IMR-90 (cell line): ENCODE data around the gene USP51.

Experiments used
- BHLHE40 ChIP-seq: fragments of 150-350 bp; IDR thresholded peaks from 2 replicates; pipeline ENCODE4 v1.6.1; 2016; ENCODE audit warnings: mild to moderate bottlenecking, low read depth, low read length
- CEBPB ChIP-seq: IDR thresholded peaks from 2 replicates; pipeline ENCODE4 v1.6.1; 2012; ENCODE audit warnings: low read depth, low read length, improper control_type of control experiment
- CHD1 ChIP-seq: IDR thresholded peaks from 2 replicates; pipeline ENCODE4 v1.6.1; 2012; ENCODE audit warnings: low read depth, low read length, improper control_type of control experiment
- CTCF ChIP-seq: conservative IDR thresholded peaks from 2 replicates; pipeline ENCODE4 v1.5.1; 2012; ENCODE audit warnings: mild to moderate bottlenecking, low read depth, low read length, improper control_type of control experiment
- FOS ChIP-seq: fragments of 150-350 bp; IDR thresholded peaks from 2 replicates; pipeline ENCODE4 v1.6.1; 2016; ENCODE audit warnings: low read depth, low read length
- MAFK ChIP-seq: IDR thresholded peaks from 2 replicates; pipeline ENCODE4 v1.6.1; 2012; ENCODE audit warnings: low read depth, low read length, improper control_type of control experiment
- MXI1 ChIP-seq: IDR thresholded peaks from 2 replicates; pipeline ENCODE4 v1.6.1; 2012; ENCODE audit warnings: low read depth, mild to moderate bottlenecking, low read length, moderate library complexity, borderline replicate concordance
- POLR2A ChIP-seq: IDR thresholded peaks from 2 replicates; pipeline ENCODE4 v1.6.1; 2012; ENCODE audit warnings: mild to moderate bottlenecking, low read depth, low read length
- RAD21 ChIP-seq: IDR thresholded peaks from 2 replicates; pipeline ENCODE4 v1.6.1; 2012; ENCODE audit warnings: low read length, improper control_type of control experiment
- RCOR1 ChIP-seq: IDR thresholded peaks from 2 replicates; pipeline ENCODE4 v1.6.1; 2012; ENCODE audit warnings: mild to moderate bottlenecking, low read length, improper control_type of control experiment; ENCODE audit not compliant: insufficient replicate concordance
- RFX5 ChIP-seq: IDR thresholded peaks from 2 replicates; pipeline ENCODE4 v1.8.0; 2012; ENCODE audit warnings: low read depth, mild to moderate bottlenecking, low read length, moderate library complexity
- SMC3 ChIP-seq: fragments of 150-350 bp; IDR thresholded peaks from 2 replicates; pipeline ENCODE4 v1.6.1; 2016; ENCODE audit warnings: low read depth, mild to moderate bottlenecking, antibody characterized with exemption, low read length, moderate library complexity
- USF2 ChIP-seq: fragments of 150-350 bp; IDR thresholded peaks from 2 replicates; pipeline ENCODE4 v1.6.1; 2017; ENCODE audit warnings: mild to moderate bottlenecking, antibody characterized with exemption, low read length, low read depth
- TF ChIP-seq, protein P1 (sequence below): fragments of 150-350 bp; IDR thresholded peaks from 2 replicates; pipeline ENCODE4 v1.6.1; 2016; ENCODE audit warnings: low read depth, mild to moderate bottlenecking, low read length, moderate library complexity, borderline replicate concordance

- TF ChIP-seq CTCF (no peak), POLR2A (no peak), CEBPB (no peak), SMC3 (no peak), USF2 (no peak), FOS (no peak), RFX5 (no peak), RAD21 (no peak), RCOR1 (no peak), MXI1 (no peak), BHLHE40 (no peak), CHD1 (no peak), MAFK (no peak)
- TF ChIP-seq, protein P1, sequence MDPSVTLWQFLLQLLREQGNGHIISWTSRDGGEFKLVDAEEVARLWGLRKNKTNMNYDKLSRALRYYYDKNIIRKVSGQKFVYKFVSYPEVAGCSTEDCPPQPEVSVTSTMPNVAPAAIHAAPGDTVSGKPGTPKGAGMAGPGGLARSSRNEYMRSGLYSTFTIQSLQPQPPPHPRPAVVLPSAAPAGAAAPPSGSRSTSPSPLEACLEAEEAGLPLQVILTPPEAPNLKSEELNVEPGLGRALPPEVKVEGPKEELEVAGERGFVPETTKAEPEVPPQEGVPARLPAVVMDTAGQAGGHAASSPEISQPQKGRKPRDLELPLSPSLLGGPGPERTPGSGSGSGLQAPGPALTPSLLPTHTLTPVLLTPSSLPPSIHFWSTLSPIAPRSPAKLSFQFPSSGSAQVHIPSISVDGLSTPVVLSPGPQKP, result no peak
These were observed 34.8 kb upstream of the USP51 start for GRCh38 chrX:55524487-55524886.
